Measurements from ENCODE around the gene SUGP1. TPM values are rescaled to one million over a fixed set of nuclear protein-coding genes. Genes with fewer than 3 reads are reported as not detected.

Gene SUGP1
- total and polyA plus RNA-seq, 4 donors = 22.0 to 58.4 (median 36.6) TPM

- ATAC-seq (ENCODE audit: low FRiP score) = no peak
- 88 to 89% methylated on average over 21 of the region's 21 CpGs for WGBS, 2 donors
These were observed 24.9 kb upstream of the SUGP1 start for GRCh38 chr19:19345232-19345631.

GRCh38 chr19:19343762-19344161 lies 23.5 kb upstream of the SUGP1 start:
- ATAC-seq (ENCODE audit: low FRiP score) (no peak), DNase-seq (no peak)
- Histone ChIP-seq H3K9me3 (ENCODE audit: control insufficient read depth, low read length) (no peaks in the 10 kb centered on the region), H3K4me3 (ENCODE audit: low read length in 2 of 2) (no peak overlapping the region), H3K27ac (ENCODE audit: low read depth in 1 of 2, low read length in 2 of 2) (no peak overlapping the region), H3K27me3 (ENCODE audit: control insufficient read depth in 1 of 2, insufficient read depth in 2 of 2, low read length in 1 of 2) (no peaks in the 10 kb centered on the region), H3K4me1 (ENCODE audit: control insufficient read depth in 1 of 2, insufficient read depth in 2 of 2, low read length in 2 of 2) (no peaks in the 10 kb centered on the region), H3K36me3 (ENCODE audit: control insufficient read depth in 1 of 2, insufficient read depth in 2 of 2, low read length in 1 of 2) (peaks cover 0 to 7% of the 10 kb centered on the region in 2 donors)
- intact Hi-C loops (cut with DNase I) = loop anchor here in 1 of 2 donors (5.0 kb wide), 1 partner anchor 196 kb away; no protein-coding TSS in a partner anchor
- 88 to 91% methylated on average over 14 of the region's 14 CpGs for WGBS, 2 donors

More at GRCh38 chr19:19345232-19345631, 24.9 kb upstream of the SUGP1 start:
- H3K4me3 ChIP-seq (ENCODE audit: low read length in 2 of 2) = no peak overlapping the region
- intact Hi-C loops (cut with DNase I) = no loop called here
- H3K27me3 ChIP-seq (ENCODE audit: control insufficient read depth in 1 of 2, insufficient read depth in 2 of 2, low read length in 1 of 2) = no peaks in the 10 kb centered on the region
- no peaks in the 10 kb centered on the region for H3K9me3 ChIP-seq (ENCODE audit: control insufficient read depth, low read length)
- no peak overlapping the region for H3K27ac ChIP-seq (ENCODE audit: low read depth in 1 of 2, low read length in 2 of 2)
- H3K36me3 ChIP-seq (ENCODE audit: control insufficient read depth in 1 of 2, insufficient read depth in 2 of 2, low read length in 1 of 2) = peaks cover 0 to 9% of the 10 kb centered on the region in 2 donors
- DNase-seq = no peak
- H3K4me1 ChIP-seq (ENCODE audit: control insufficient read depth in 1 of 2, insufficient read depth in 2 of 2, low read length in 2 of 2) = no peaks in the 10 kb centered on the region

- Histone ChIP-seq H3K36me3 (ENCODE audit: control insufficient read depth in 1 of 2, insufficient read depth in 2 of 2, low read length in 1 of 2) (peaks cover 0 to 7% of the 10 kb centered on the region in 2 donors), H3K9me3 (ENCODE audit: control insufficient read depth, low read length) (no peaks in the 10 kb centered on the region), H3K27me3 (ENCODE audit: control insufficient read depth in 1 of 2, insufficient read depth in 2 of 2, low read length in 1 of 2) (no peaks in the 10 kb centered on the region), H3K27ac (ENCODE audit: low read depth in 1 of 2, low read length in 2 of 2) (no peak overlapping the region), H3K4me3 (ENCODE audit: low read length in 2 of 2) (no peak overlapping the region), H3K4me1 (ENCODE audit: control insufficient read depth in 1 of 2, insufficient read depth in 2 of 2, low read length in 2 of 2) (no peaks in the 10 kb centered on the region)
- WGBS, 2 donors = 55 to 56% methylated on average over 7 of the region's 7 CpGs
- ATAC-seq (ENCODE audit: low FRiP score) = no peak
- DNase-seq = no peak
- intact Hi-C loops (cut with DNase I) = loop anchor here in 1 of 2 donors (5.0 kb wide), 1 partner anchor 196 kb away; no protein-coding TSS in a partner anchor
These were observed 22.7 kb upstream of the SUGP1 start for GRCh38 chr19:19343016-19343362.

DNA sequence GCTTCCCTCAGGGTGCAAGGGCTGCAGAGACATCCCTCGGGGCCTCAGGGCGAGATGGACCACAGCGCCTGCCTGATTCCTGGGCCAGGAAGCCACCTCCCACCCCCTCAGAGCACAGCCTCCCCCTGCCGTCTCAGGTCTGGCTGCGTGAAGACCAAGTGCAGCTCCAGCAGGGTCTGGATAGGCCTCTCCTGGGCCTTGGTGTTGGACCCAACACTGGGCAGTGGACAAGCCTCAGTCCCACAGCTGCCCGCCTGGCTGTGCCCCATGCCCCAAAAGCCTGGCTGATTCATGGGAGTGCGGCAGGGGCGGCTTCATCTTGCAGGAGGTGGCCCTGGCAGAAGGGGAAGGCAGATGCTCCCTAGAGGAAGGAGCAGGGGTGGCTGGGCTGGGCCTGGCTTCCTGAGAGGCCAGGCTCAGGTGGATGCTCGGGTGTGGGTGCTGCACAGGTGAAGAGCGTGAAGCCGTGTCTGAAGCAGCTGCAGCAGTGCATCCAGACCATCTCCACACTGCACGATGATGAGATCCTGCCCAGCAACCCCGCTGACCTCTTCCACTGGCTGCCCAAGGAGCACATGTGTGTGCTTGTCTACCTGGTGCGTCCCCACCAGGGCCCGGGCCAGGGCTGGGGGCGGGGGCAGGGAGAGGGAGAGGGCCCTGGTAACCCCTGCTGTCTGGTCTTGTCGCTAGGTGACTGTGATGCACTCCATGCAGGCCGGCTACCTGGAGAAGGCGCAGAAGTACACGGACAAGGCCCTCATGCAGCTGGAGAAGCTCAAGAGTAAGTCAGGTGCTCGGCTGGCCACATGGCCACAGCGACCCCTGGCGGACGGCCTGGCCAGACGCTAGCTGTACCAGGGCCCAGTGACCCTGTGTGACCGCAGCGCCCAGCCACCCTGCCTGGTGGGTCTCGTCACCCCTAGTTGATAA lies 22.0 kb upstream of the SUGP1 start:
- Histone ChIP-seq H3K4me3 (ENCODE audit: low read length in 2 of 2) (no peak overlapping the region), H3K9me3 (ENCODE audit: control insufficient read depth, low read length) (no peaks in the 10 kb centered on the region), H3K36me3 (ENCODE audit: control insufficient read depth in 1 of 2, insufficient read depth in 2 of 2, low read length in 1 of 2) (peaks cover 0 to 7% of the 10 kb centered on the region in 2 donors), H3K27me3 (ENCODE audit: control insufficient read depth in 1 of 2, insufficient read depth in 2 of 2, low read length in 1 of 2) (no peaks in the 10 kb centered on the region), H3K4me1 (ENCODE audit: control insufficient read depth in 1 of 2, insufficient read depth in 2 of 2, low read length in 2 of 2) (no peaks in the 10 kb centered on the region), H3K27ac (ENCODE audit: low read depth in 1 of 2, low read length in 2 of 2) (no peak overlapping the region)
- peak; percentile 67 for ATAC-seq (ENCODE audit: low FRiP score)
- peak in 1 of 2 donors; percentile 85 for DNase-seq
- WGBS, 2 donors = 56% methylated on average over 25 to 28 of the region's 28 CpGs
- intact Hi-C loops (cut with DNase I) = loop anchor here in 1 of 2 donors (5.0 kb wide), 1 partner anchor 195 kb away; no protein-coding TSS in a partner anchor

GRCh38 chr19:19341026-19341425 lies 20.7 kb upstream of the SUGP1 start:
- Histone ChIP-seq H3K4me1 (ENCODE audit: control insufficient read depth in 1 of 2, insufficient read depth in 2 of 2, low read length in 2 of 2) (no peaks in the 10 kb centered on the region), H3K27me3 (ENCODE audit: control insufficient read depth in 1 of 2, insufficient read depth in 2 of 2, low read length in 1 of 2) (no peaks in the 10 kb centered on the region), H3K4me3 (ENCODE audit: low read length in 2 of 2) (no peak overlapping the region), H3K36me3 (ENCODE audit: control insufficient read depth in 1 of 2, insufficient read depth in 2 of 2, low read length in 1 of 2) (peaks cover 0 to 7% of the 10 kb centered on the region in 2 donors), H3K9me3 (ENCODE audit: control insufficient read depth, low read length) (no peaks in the 10 kb centered on the region), H3K27ac (ENCODE audit: low read depth in 1 of 2, low read length in 2 of 2) (no peak overlapping the region)
- intact Hi-C loops (cut with DNase I) = loop anchor here in 1 of 2 donors (5.0 kb wide), 1 partner anchor 194 kb away; no protein-coding TSS in a partner anchor
- no peak for ATAC-seq (ENCODE audit: low FRiP score)
- WGBS, 2 donors = 92 to 93% methylated on average over 11 of the region's 11 CpGs
- DNase-seq = no peak

- Histone ChIP-seq H3K36me3 (ENCODE audit: control insufficient read depth in 1 of 2, insufficient read depth in 2 of 2, low read length in 1 of 2) (peaks cover 0 to 9% of the 10 kb centered on the region in 2 donors), H3K9me3 (ENCODE audit: control insufficient read depth, low read length) (no peaks in the 10 kb centered on the region), H3K27ac (ENCODE audit: low read depth in 1 of 2, low read length in 2 of 2) (no peak overlapping the region), H3K4me1 (ENCODE audit: control insufficient read depth in 1 of 2, insufficient read depth in 2 of 2, low read length in 2 of 2) (no peaks in the 10 kb centered on the region), H3K4me3 (ENCODE audit: low read length in 2 of 2) (no peak overlapping the region), H3K27me3 (ENCODE audit: control insufficient read depth in 1 of 2, insufficient read depth in 2 of 2, low read length in 1 of 2) (no peaks in the 10 kb centered on the region)
- DNase-seq (no peak), ATAC-seq (ENCODE audit: low FRiP score) (no peak)
- 58 to 60% methylated on average over 7 of the region's 7 CpGs for WGBS, 2 donors
- intact Hi-C loops (cut with DNase I) = no loop called here
These were observed 17.8 kb upstream of the SUGP1 start for GRCh38 chr19:19338082-19338481.

DNA sequence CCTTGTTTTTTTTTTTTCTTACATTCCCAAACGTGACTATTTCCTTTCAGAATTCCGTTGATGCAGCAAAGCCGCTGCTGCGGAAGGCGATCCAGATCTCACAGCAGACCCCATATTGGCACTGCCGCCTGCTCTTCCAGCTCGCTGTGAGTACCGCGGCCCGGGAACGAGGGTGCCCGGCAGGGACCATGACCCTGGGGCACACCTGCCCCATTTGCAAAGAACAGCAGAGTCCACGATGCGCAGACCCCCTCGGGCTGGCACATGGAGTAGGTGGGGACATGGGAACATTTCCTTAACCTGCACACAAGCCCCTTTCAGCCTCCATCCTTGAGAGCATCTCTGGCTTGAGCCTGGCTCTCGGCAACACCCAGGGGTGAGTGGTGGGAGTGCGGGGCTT lies 16.8 kb upstream of the SUGP1 start:
- Histone ChIP-seq H3K36me3 (ENCODE audit: control insufficient read depth in 1 of 2, insufficient read depth in 2 of 2, low read length in 1 of 2) (peaks cover 0 to 9% of the 10 kb centered on the region in 2 donors), H3K27me3 (ENCODE audit: control insufficient read depth in 1 of 2, insufficient read depth in 2 of 2, low read length in 1 of 2) (no peaks in the 10 kb centered on the region), H3K4me1 (ENCODE audit: control insufficient read depth in 1 of 2, insufficient read depth in 2 of 2, low read length in 2 of 2) (no peaks in the 10 kb centered on the region), H3K9me3 (ENCODE audit: control insufficient read depth, low read length) (no peaks in the 10 kb centered on the region), H3K27ac (ENCODE audit: low read depth in 1 of 2, low read length in 2 of 2) (no peak overlapping the region), H3K4me3 (ENCODE audit: low read length in 2 of 2) (no peak overlapping the region)
- intact Hi-C loops (cut with DNase I) = no loop called here
- 73 to 79% methylated on average over 17 of the region's 17 CpGs for WGBS, 2 donors
- ATAC-seq (ENCODE audit: low FRiP score) = no peak
- DNase-seq = no peak

- ATAC-seq (ENCODE audit: low FRiP score) (no peak), DNase-seq (no peak)
- Histone ChIP-seq H3K27ac (ENCODE audit: low read depth in 1 of 2, low read length in 2 of 2) (no peak overlapping the region), H3K36me3 (ENCODE audit: control insufficient read depth in 1 of 2, insufficient read depth in 2 of 2, low read length in 1 of 2) (peaks cover 0 to 5% of the 10 kb centered on the region in 2 donors), H3K9me3 (ENCODE audit: control insufficient read depth, low read length) (no peaks in the 10 kb centered on the region), H3K4me1 (ENCODE audit: control insufficient read depth in 1 of 2, insufficient read depth in 2 of 2, low read length in 2 of 2) (no peaks in the 10 kb centered on the region), H3K27me3 (ENCODE audit: control insufficient read depth in 1 of 2, insufficient read depth in 2 of 2, low read length in 1 of 2) (no peaks in the 10 kb centered on the region), H3K4me3 (ENCODE audit: low read length in 2 of 2) (no peak overlapping the region)
- intact Hi-C loops (cut with DNase I) = no loop called here
- 35 to 36% methylated on average over 3 of the region's 3 CpGs for WGBS, 2 donors
These were observed 16.3 kb upstream of the SUGP1 start for GRCh38 chr19:19336597-19336996.

Data from aorta (tissue), 5 donors.